ENCODE measurements around the gene FRMD8. TPM values are rescaled to one million over a fixed set of nuclear protein-coding genes. Genes with fewer than 3 reads are reported as not detected.

The FRMD8 gene
- total and polyA plus RNA-seq, 9 of the 15 experiments (the other 6 are each of a cell fraction or from before 2014, with no cell fraction given): 4.5 to 54.5 (median 15.8) TPM

- TF ChIP-seq ZNF143 (CRISPR knock-in tag; IDR thresholded peaks at IDR 0.05) (no peak), AFF4 (CRISPR knock-in tag; IDR thresholded peaks at IDR 0.05) (peak; percentile 63; the same call in 1 of the 2 replicates), PRDM10 (IDR thresholded peaks at IDR 0.05; ENCODE audit: partially characterized antibody) (peak; percentile 14), TFAP4 (CRISPR knock-in tag; IDR thresholded peaks at IDR 0.05; ENCODE audit: borderline replicate concordance) (peak; percentile 65; the same call in 1 of the 2 replicates), PCBP1 (IDR thresholded peaks at IDR 0.05; ENCODE audit: low read depth, low read length, poor library complexity, severe bottlenecking) (no peak), ZNF445 (CRISPR knock-in tag; IDR thresholded peaks at IDR 0.05; ENCODE audit: low read depth) (no peak), THAP12 (CRISPR knock-in tag; IDR thresholded peaks at IDR 0.05) (no peak), TAF15 (IDR thresholded peaks at IDR 0.05; ENCODE audit: low read depth, low read length) (no peak), ETV1 (tag; conservative IDR thresholded peaks at IDR 0.05; ENCODE audit: low read depth) (no peak; the same call in 1 of the 2 replicates), USF1 (CRISPR knock-in tag; IDR thresholded peaks at IDR 0.05) (peak; percentile 54), SETDB1 (IDR thresholded peaks at IDR 0.05; ENCODE audit: low read length) (no peak)
These were observed 34.7 kb downstream of the FRMD8 start (continued) for GRCh38 chr11:65420979-65421793.

Data from K562 (cell line).